Liver (tissue), 9 donors: Measurements from ENCODE around the gene RPA4. TPM values are rescaled to one million over a fixed set of nuclear protein-coding genes. Genes with fewer than 3 reads are reported as not detected.

Source experiments
- DNase-seq: peaks from one replicate; pipeline ENCODE4 v3.0.0-alpha.2; 2017; ENCODE audit warnings: low spot score
- H3K27ac ChIP-seq, 2 donors: one replicate each; pipeline ENCODE4 v1.7.0; 2013; ENCODE audit warnings: inconsistent platforms in 2 of 2, low read length in 2 of 2, control low read depth in 1 of 2, low read depth in 1 of 2, mild to moderate bottlenecking in 1 of 2
- H3K27me3 ChIP-seq, 4 donors: one replicate each; pipeline versions ENCODE4 v1.6.1 to v1.7.0; 2013; ENCODE audit warnings: low read length in 3 of 4, inconsistent platforms in 1 of 4, mild to moderate bottlenecking in 1 of 4, moderate library complexity in 1 of 4; ENCODE audit not compliant: control insufficient read depth in 4 of 4, insufficient read depth in 4 of 4
- H3K36me3 ChIP-seq, 4 donors: one replicate each; pipeline versions ENCODE4 v1.6.1 to v1.7.0; 2013; ENCODE audit warnings: low read length in 3 of 4, mild to moderate bottlenecking in 3 of 4, low read depth in 1 of 4, moderate library complexity in 1 of 4; ENCODE audit not compliant: control insufficient read depth in 4 of 4, insufficient read depth in 3 of 4
- H3K4me1 ChIP-seq, 4 donors: one replicate each; pipeline versions ENCODE4 v1.6.1 to v1.7.0; 2013; ENCODE audit warnings: low read length in 3 of 4, mild to moderate bottlenecking in 3 of 4, moderate library complexity in 1 of 4; ENCODE audit not compliant: control insufficient read depth in 4 of 4, insufficient read depth in 4 of 4
- H3K4me3 ChIP-seq, 3 donors: one replicate each; pipeline versions ENCODE4 v1.6.1 to v1.7.0; 2013; ENCODE audit warnings: low read length in 3 of 3, control low read depth in 1 of 3, low read depth in 1 of 3, mild to moderate bottlenecking in 1 of 3
- H3K9ac ChIP-seq, 2 donors: one replicate each; pipeline ENCODE4 v1.7.0; 2013; ENCODE audit warnings: low read length in 2 of 2, mild to moderate bottlenecking in 2 of 2, moderate library complexity in 2 of 2, control low read depth in 1 of 2, low read depth in 1 of 2
- H3K9me3 ChIP-seq, 4 donors: one replicate each; pipeline versions ENCODE4 v1.6.1 to v1.7.0; 2013; ENCODE audit warnings: low read length in 3 of 4; ENCODE audit not compliant: control insufficient read depth in 4 of 4
- EGR1 ChIP-seq, 2 donors: IDR thresholded peaks; 2 replicates each; pipeline ENCODE4 v1.6.1; 2016 to 2018; ENCODE audit warnings: antibody characterized with exemption in 2 of 2, low read depth in 2 of 2
- FOXA1 ChIP-seq: IDR thresholded peaks from 2 replicates; pipeline ENCODE4 v1.6.1; 2016; ENCODE audit warnings: antibody characterized with exemption
- FOXA2 ChIP-seq: IDR thresholded peaks from 2 replicates; pipeline ENCODE4 v1.6.1; 2016; ENCODE audit warnings: antibody characterized with exemption
- GABPA ChIP-seq, 2 donors: IDR thresholded peaks in 1 of 2; conservative IDR thresholded peaks in 1 of 2; 2 replicates each; pipeline ENCODE4 v1.6.1; 2016; ENCODE audit warnings: antibody characterized with exemption in 2 of 2, mild to moderate bottlenecking in 1 of 2, moderate library complexity in 1 of 2
- HNF4A ChIP-seq, 2 donors: conservative IDR thresholded peaks; 2 replicates each; pipeline ENCODE4 v1.6.1; 2016; ENCODE audit warnings: antibody characterized with exemption in 2 of 2, mild to moderate bottlenecking in 2 of 2
- HNF4G ChIP-seq: IDR thresholded peaks from 2 replicates; pipeline ENCODE4 v1.6.1; 2016; ENCODE audit warnings: antibody characterized with exemption
- JUND ChIP-seq, 2 donors: IDR thresholded peaks; 2 replicates each; pipeline ENCODE4 v1.6.1; 2016; ENCODE audit warnings: antibody characterized with exemption in 2 of 2
- NR2F2 ChIP-seq: IDR thresholded peaks from 2 replicates; pipeline ENCODE4 v1.6.1; 2016; ENCODE audit warnings: antibody characterized with exemption
- RAD21 ChIP-seq, 2 donors: IDR thresholded peaks; 2 replicates each; pipeline ENCODE4 v1.6.1; 2016; ENCODE audit warnings: antibody characterized with exemption in 2 of 2, mild to moderate bottlenecking in 2 of 2
- RXRA ChIP-seq, 2 donors: IDR thresholded peaks; 2 replicates each; pipeline ENCODE4 v1.6.1; 2017 to 2018; ENCODE audit warnings: antibody characterized with exemption in 2 of 2, mild to moderate bottlenecking in 1 of 2
- SP1 ChIP-seq: IDR thresholded peaks from 2 replicates; pipeline ENCODE4 v1.6.1; 2018; ENCODE audit warnings: antibody characterized with exemption, mild to moderate bottlenecking
- TAF1 ChIP-seq: conservative IDR thresholded peaks from 2 replicates; pipeline ENCODE4 v1.6.1; 2016; ENCODE audit warnings: antibody characterized with exemption, mild to moderate bottlenecking
- YY1 ChIP-seq: IDR thresholded peaks from 2 replicates; pipeline ENCODE4 v1.6.1; 2016; ENCODE audit warnings: antibody characterized with exemption, mild to moderate bottlenecking
- WGBS: extraction: QIAGEN DNeasy Blood & Tissue Kit; methylation state at CpG from one replicate; pipeline ENCODE4 v1.1.7; 2013; 5-methylcytosine and 5-hydroxymethylcytosine counted together
- polyA plus RNA-seq, 2 donors: library from polyadenylated mRNA; stranded (reverse) in 1 of 2; unstranded in 1 of 2; fragments of 200-250 nt in 1 of 2; fragments of >200 nt in 1 of 2; fragmentation: Nextera tagmentation in 1 of 2; extraction: Ambion mirVana in 1 of 2; gene quantifications; one replicate each; pipeline versions ENCODE4 v1.2.1 to v1.2.3, GENCODE V29; 2013 to 2015
- total RNA-seq, 2 donors: library from RNA; depleted of rRNA; stranded (reverse); fragments of >200 nt; gene quantifications; one replicate each; pipeline ENCODE4 v1.2.3, GENCODE V29; 2014
- TF ChIP-seq, protein P1 (sequence below): fragments of 150-350 bp; IDR thresholded peaks from 2 replicates; pipeline ENCODE4 v1.5.1; 2017; ENCODE audit warnings: improper control_type of control experiment, low read depth, low read length; ENCODE audit not compliant: missing input control
- TF ChIP-seq, protein P2 (sequence below): IDR thresholded peaks from 2 replicates; pipeline ENCODE4 v1.6.1; 2016; ENCODE audit warnings: antibody characterized with exemption, mild to moderate bottlenecking
- TF ChIP-seq, protein P3 (sequence below): IDR thresholded peaks from 2 replicates; pipeline ENCODE4 v1.6.1; 2016; ENCODE audit warnings: antibody characterized with exemption
- TF ChIP-seq, protein P4 (sequence below): IDR thresholded peaks from 2 replicates; pipeline ENCODE4 v1.6.1; 2016; ENCODE audit warnings: antibody characterized with exemption
- donor health status: healthy.
- donor health status: healthy.
- donor health status: healthy.
- donor health status: healthy.
- donor health status: healthy.

Gene RPA4
- total and polyA plus RNA-seq, 4 donors: 0.03 to 2.5 (median 0.79) TPM

DNA sequence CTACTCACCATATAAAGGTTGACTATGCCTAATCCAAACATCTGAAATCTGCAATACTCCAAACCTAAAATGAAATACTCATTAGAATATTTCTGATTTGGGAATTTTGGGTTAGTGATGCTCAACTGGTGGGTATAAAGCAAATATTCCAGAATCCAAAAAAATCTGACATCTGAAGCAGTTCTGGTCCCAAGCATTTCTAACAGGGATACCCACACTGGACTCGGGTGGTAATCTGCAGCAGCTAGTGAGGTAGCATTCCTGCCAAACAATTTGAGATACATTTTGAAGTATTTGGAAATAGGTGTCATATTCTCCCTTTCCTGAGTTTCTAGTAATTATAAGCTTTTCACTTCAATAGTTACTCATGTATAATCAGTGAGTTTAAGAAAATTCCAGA, 49.6 kb upstream of the RPA4 start:
- Histone ChIP-seq H3K9me3 (no peaks in the 10 kb centered on the region), H3K27ac (no peak overlapping the region), H3K27me3 (no peaks in the 10 kb centered on the region), H3K4me1 (no peaks in the 10 kb centered on the region), H3K9ac (no peak overlapping the region), H3K36me3 (no peaks in the 10 kb centered on the region), H3K4me3 (no peak overlapping the region)
- DNase-seq: no peak
- WGBS: 100% methylated on average over 1 of the region's 1 CpG
- TF ChIP-seq, protein P1, sequence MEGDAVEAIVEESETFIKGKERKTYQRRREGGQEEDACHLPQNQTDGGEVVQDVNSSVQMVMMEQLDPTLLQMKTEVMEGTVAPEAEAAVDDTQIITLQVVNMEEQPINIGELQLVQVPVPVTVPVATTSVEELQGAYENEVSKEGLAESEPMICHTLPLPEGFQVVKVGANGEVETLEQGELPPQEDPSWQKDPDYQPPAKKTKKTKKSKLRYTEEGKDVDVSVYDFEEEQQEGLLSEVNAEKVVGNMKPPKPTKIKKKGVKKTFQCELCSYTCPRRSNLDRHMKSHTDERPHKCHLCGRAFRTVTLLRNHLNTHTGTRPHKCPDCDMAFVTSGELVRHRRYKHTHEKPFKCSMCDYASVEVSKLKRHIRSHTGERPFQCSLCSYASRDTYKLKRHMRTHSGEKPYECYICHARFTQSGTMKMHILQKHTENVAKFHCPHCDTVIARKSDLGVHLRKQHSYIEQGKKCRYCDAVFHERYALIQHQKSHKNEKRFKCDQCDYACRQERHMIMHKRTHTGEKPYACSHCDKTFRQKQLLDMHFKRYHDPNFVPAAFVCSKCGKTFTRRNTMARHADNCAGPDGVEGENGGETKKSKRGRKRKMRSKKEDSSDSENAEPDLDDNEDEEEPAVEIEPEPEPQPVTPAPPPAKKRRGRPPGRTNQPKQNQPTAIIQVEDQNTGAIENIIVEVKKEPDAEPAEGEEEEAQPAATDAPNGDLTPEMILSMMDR: no peak
- TF ChIP-seq, protein P2, sequence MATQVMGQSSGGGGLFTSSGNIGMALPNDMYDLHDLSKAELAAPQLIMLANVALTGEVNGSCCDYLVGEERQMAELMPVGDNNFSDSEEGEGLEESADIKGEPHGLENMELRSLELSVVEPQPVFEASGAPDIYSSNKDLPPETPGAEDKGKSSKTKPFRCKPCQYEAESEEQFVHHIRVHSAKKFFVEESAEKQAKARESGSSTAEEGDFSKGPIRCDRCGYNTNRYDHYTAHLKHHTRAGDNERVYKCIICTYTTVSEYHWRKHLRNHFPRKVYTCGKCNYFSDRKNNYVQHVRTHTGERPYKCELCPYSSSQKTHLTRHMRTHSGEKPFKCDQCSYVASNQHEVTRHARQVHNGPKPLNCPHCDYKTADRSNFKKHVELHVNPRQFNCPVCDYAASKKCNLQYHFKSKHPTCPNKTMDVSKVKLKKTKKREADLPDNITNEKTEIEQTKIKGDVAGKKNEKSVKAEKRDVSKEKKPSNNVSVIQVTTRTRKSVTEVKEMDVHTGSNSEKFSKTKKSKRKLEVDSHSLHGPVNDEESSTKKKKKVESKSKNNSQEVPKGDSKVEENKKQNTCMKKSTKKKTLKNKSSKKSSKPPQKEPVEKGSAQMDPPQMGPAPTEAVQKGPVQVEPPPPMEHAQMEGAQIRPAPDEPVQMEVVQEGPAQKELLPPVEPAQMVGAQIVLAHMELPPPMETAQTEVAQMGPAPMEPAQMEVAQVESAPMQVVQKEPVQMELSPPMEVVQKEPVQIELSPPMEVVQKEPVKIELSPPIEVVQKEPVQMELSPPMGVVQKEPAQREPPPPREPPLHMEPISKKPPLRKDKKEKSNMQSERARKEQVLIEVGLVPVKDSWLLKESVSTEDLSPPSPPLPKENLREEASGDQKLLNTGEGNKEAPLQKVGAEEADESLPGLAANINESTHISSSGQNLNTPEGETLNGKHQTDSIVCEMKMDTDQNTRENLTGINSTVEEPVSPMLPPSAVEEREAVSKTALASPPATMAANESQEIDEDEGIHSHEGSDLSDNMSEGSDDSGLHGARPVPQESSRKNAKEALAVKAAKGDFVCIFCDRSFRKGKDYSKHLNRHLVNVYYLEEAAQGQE: no peak
- no peak for TF ChIP-seq SP1
- TF ChIP-seq RAD21 (IDR thresholded peaks at IDR 0.05): no peak
- no peak for TF ChIP-seq HNF4A (conservative IDR thresholded peaks at IDR 0.05)
- no peak for TF ChIP-seq HNF4G
- no peak for TF ChIP-seq GABPA (IDR thresholded peaks at IDR 0.05 in 1 of 2, conservative IDR thresholded peaks at IDR 0.05 in 1 of 2)
- TF ChIP-seq RXRA (IDR thresholded peaks at IDR 0.05): no peak
- TF ChIP-seq TAF1: no peak
- TF ChIP-seq, protein P3, sequence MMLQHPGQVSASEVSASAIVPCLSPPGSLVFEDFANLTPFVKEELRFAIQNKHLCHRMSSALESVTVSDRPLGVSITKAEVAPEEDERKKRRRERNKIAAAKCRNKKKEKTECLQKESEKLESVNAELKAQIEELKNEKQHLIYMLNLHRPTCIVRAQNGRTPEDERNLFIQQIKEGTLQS: no peak
- TF ChIP-seq YY1: no peak
- no peak for TF ChIP-seq JUND (IDR thresholded peaks at IDR 0.05)
- TF ChIP-seq FOXA2: no peak
- no peak for TF ChIP-seq NR2F2
- TF ChIP-seq EGR1 (IDR thresholded peaks at IDR 0.05; ENCODE audit: low read depth in 2 of 2): no peak
- no peak for TF ChIP-seq FOXA1

DNA sequence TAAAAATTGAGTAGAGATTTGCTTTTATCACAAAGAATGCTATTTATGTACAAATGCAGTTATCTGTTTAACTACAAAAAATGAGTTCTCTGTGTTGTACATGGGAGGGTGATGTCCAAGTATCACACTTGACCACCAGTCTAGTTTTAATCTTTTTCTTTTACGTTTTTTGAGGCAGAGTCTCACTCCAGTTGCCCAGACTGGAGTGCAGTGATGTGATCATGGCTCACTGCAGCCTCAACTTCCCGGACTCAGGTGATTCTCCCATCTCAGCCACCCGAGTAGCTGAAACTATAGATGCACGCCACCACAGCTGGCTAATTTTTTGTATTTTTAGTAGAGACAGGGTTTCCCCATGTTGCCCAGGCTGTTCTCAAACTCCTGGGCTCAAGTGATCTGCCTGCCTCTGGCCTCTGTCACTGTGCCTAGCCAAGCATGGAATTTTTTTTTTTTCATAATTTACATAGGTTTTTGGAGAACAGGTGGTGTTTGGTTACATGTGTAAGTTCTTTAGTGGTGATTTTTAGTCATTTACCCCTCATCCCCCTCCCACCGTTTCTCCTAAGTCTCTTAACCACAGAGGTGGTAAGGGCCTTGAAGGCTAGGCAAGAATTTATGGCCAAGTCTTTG, 47.9 kb upstream of the RPA4 start:
- Histone ChIP-seq H3K27me3 (no peaks in the 10 kb centered on the region), H3K9me3 (no peaks in the 10 kb centered on the region), H3K4me1 (no peaks in the 10 kb centered on the region), H3K4me3 (no peak overlapping the region), H3K9ac (no peak overlapping the region), H3K36me3 (no peaks in the 10 kb centered on the region), H3K27ac (no peak overlapping the region)
- no peak for DNase-seq
- TF ChIP-seq FOXA2 (no peak), RXRA (IDR thresholded peaks at IDR 0.05) (no peak), NR2F2 (no peak)
- TF ChIP-seq, protein P4, sequence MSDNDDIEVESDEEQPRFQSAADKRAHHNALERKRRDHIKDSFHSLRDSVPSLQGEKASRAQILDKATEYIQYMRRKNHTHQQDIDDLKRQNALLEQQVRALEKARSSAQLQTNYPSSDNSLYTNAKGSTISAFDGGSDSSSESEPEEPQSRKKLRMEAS: no peak
- WGBS: 89% methylated on average over 5 of the region's 5 CpGs
